Loucy (cell line): ENCODE measurements around the gene TBL1XR1.
"Not testable (repeated sequence)": the region's sequence is repeated elsewhere in the genome, so short reads cannot be mapped to it uniquely, and the experiment has no call there.

Experiments used
- CTCF ChIP-seq: fragments of 200-600 bp; sonication (generic); conservative IDR thresholded peaks from 2 replicates; pipeline ENCODE4 v1.5.1; 2014; ENCODE audit warnings: mild to moderate bottlenecking, antibody characterized with exemption, low read length
- EZH2phosphoT487 ChIP-seq: fragments of 200-600 bp; IDR thresholded peaks from 2 replicates; pipeline ENCODE4 v1.6.1; 2018; ENCODE audit warnings: antibody characterized with exemption, mild to moderate bottlenecking, moderate library complexity, borderline replicate concordance

GRCh38 chr3:177184602-177185001, 12.7 kb downstream of the TBL1XR1 start:
- not testable (repeated sequence) for TF ChIP-seq CTCF, EZH2phosphoT487
